Measurements from ENCODE around the gene IDH2. TPM values are rescaled to one million over a fixed set of nuclear protein-coding genes. Genes with fewer than 3 reads are reported as not detected.

The IDH2 gene
- total RNA-seq, 1 experiment from 2014 or later, result 48.1 TPM

DNA sequence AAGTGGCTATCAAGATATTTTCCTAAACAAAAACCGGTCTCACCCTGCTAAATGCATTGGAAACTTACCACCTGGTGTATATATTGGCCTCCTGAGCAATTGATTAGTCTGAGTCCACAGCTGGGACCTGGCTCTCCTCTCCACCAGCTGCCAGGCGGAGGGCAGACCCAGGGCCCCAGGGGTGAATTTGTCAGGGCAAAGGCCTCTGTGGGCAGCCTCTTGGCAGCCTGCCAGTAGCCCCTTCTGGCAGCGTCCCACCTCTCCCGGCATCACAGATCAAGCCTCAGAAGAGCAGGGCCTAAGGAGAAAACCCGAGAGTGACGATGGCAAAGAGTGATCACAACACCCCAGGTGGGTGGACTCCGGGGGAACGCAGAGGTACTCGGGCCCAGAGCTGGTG is 43.0 kb upstream of the IDH2 start:
- H3K27ac ChIP-seq (ENCODE audit: low read depth, low read length), result no peak overlapping the region
- ATAC-seq, result no peak
- intact Hi-C loops (cut with micrococcal nuclease), result loop anchor here (10.0 kb wide), 1 partner anchor 340 kb away; no protein-coding TSS in a partner anchor

DNA sequence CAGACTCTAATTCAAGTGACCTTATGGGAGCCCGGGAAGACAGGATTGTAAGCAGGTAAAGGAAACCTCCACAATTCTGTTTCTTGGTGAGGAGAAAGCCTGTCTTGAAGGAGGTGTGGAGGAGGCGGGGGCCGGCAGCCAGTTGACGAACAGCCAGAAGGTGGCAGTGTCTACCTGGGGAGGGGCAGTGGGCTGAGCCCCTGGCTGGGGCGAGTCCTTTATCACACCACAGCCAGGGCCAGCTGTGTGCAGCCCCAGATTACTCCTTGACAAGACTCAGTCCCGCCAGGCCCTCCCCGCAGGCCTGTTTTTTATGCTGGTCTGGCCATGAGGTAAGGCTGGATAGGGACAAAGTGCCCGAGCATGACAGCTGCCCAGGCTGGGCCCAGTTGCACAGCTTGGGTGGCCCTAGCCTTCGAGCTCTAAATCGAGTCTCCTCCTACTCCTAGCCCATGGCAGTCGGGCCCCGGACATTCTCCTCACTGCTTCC is 40.9 kb upstream of the IDH2 start:
- no peak overlapping the region for H3K9ac ChIP-seq (ENCODE audit: low read length)
- CTCF ChIA-PET, result interaction anchor here (0.6 to 2.7 kb wide), 12 partner anchors 9 to 339 kb away, joined by 3 to 19 read pairs (median 4); partner anchors contain the start of genes CIB1 and GDPGP1
- H3K36me3 ChIP-seq (ENCODE audit: control insufficient read depth in 1 of 2, insufficient read depth in 2 of 2, low read length in 2 of 2), result no peaks in the 10 kb centered on the region
- intact Hi-C loops (cut with micrococcal nuclease), result loop anchor here (1.0 to 10.0 kb wide), 2 partner anchors 78 to 342 kb away; no protein-coding TSS in a partner anchor
- no TSS peak for BruUV-seq (replicated peaks)
- no peaks in the 10 kb centered on the region for H3K9me2 ChIP-seq (ENCODE audit: insufficient read depth)
- H3K4me3 ChIP-seq (replicated peaks in 1 of 2; ENCODE audit: low read depth in 1 of 2, low read length in 2 of 2), result no peak overlapping the region
- TF ChIP-seq SRF (IDR thresholded peaks at IDR 0.05; ENCODE audit: low read depth) (no peak), YY1 (IDR thresholded peaks at IDR 0.05; ENCODE audit: extremely low read depth, insufficient replicate concordance, low read depth, low read length) (no peak), RAD21 (IDR thresholded peaks at IDR 0.05; ENCODE audit: low read depth) (peak; percentile 96), SP1 (IDR thresholded peaks at IDR 0.05; ENCODE audit: low read depth) (no peak)
- TF ChIP-seq, protein P1, sequence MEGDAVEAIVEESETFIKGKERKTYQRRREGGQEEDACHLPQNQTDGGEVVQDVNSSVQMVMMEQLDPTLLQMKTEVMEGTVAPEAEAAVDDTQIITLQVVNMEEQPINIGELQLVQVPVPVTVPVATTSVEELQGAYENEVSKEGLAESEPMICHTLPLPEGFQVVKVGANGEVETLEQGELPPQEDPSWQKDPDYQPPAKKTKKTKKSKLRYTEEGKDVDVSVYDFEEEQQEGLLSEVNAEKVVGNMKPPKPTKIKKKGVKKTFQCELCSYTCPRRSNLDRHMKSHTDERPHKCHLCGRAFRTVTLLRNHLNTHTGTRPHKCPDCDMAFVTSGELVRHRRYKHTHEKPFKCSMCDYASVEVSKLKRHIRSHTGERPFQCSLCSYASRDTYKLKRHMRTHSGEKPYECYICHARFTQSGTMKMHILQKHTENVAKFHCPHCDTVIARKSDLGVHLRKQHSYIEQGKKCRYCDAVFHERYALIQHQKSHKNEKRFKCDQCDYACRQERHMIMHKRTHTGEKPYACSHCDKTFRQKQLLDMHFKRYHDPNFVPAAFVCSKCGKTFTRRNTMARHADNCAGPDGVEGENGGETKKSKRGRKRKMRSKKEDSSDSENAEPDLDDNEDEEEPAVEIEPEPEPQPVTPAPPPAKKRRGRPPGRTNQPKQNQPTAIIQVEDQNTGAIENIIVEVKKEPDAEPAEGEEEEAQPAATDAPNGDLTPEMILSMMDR (IDR thresholded peaks at IDR 0.05 in 2 of 3, conservative IDR thresholded peaks at IDR 0.05 in 1 of 3; ENCODE audit: borderline replicate concordance in 1 of 3, insufficient read depth in 1 of 3, low read depth in 2 of 3, low read length in 2 of 3), result peak; percentile 87 to 92 (median 88)
- peak overlapping the region; percentile 48 for H2AFZ ChIP-seq (ENCODE audit: low read depth, low read length, poor library complexity, severe bottlenecking)
- H4K20me1 ChIP-seq (ENCODE audit: insufficient read depth), result no peaks in the 10 kb centered on the region
- no peaks in the 10 kb centered on the region for H3K27me3 ChIP-seq (ENCODE audit: insufficient read depth, low read length)
- ATAC-seq (peak; percentile 99), DNase-seq (ENCODE audit: low read depth, low spot score) (peak; percentile 57)
- peaks cover 0 to 7% of the 10 kb centered on the region in 2 experiments; a peak in 3 of 4 replicates for H3K4me1 ChIP-seq (ENCODE audit: control insufficient read depth in 1 of 2, insufficient read depth in 2 of 2, low read length in 2 of 2)
- H3K27ac ChIP-seq (ENCODE audit: low read depth, low read length), result no peak overlapping the region; the same call in 1 of the 2 replicates
- H3K4me2 ChIP-seq (ENCODE audit: low read length), result peak overlapping the region; percentile 43
- H3K79me2 ChIP-seq (ENCODE audit: insufficient read depth, low read length), result no peaks in the 10 kb centered on the region
- POLR2A ChIA-PET, result no interaction called here
- H3K9me3 ChIP-seq (ENCODE audit: control insufficient read depth in 1 of 2, insufficient read depth in 1 of 2, low read depth in 1 of 2, low read length in 2 of 2), result no peaks in the 10 kb centered on the region
- RAD21 ChIA-PET (ENCODE audit: low non-redundant PET in 1 of 2, low total read pairs in 2 of 2, uncharacterized antibody in 2 of 2, unreplicated experiment in 2 of 2), result interaction anchor here (0.8 to 1.4 kb wide), 4 partner anchors 78 to 150 kb away, joined by 3 to 6 read pairs (median 3); no protein-coding TSS in a partner anchor

More for the DNA sequence above, 43.0 kb upstream of the IDH2 start:
- H3K9ac ChIP-seq (ENCODE audit: low read length), result no peak overlapping the region
- no peaks in the 10 kb centered on the region for H3K27me3 ChIP-seq (ENCODE audit: insufficient read depth, low read length)
- ChIA-PET RAD21 (ENCODE audit: low non-redundant PET in 1 of 2, low total read pairs in 2 of 2, uncharacterized antibody in 2 of 2, unreplicated experiment in 2 of 2) (no interaction called here), CTCF (interaction anchor here (1.0 to 1.4 kb wide), 2 partner anchors 88 to 148 kb away, joined by 3 read pairs; partner anchors contain the start of gene CIB1), POLR2A (interaction anchor here (1.4 kb wide), 1 partner anchor 88 kb away, joined by 4 read pairs; the partner anchor contains the start of gene CIB1)
- H2AFZ ChIP-seq (ENCODE audit: low read depth, low read length, poor library complexity, severe bottlenecking), result no peak overlapping the region
- H3K4me3 ChIP-seq (replicated peaks in 1 of 2; ENCODE audit: low read depth in 1 of 2, low read length in 2 of 2), result no peak overlapping the region
- no peak for TF ChIP-seq JUND (IDR thresholded peaks at IDR 0.05)
- H3K9me2 ChIP-seq (ENCODE audit: insufficient read depth), result no peaks in the 10 kb centered on the region
- H3K4me2 ChIP-seq (ENCODE audit: low read length), result no peak overlapping the region
- no peaks in the 10 kb centered on the region for H3K9me3 ChIP-seq (ENCODE audit: control insufficient read depth in 1 of 2, insufficient read depth in 1 of 2, low read depth in 1 of 2, low read length in 2 of 2)
- DNase-seq (ENCODE audit: low read depth, low spot score), result no peak
- no peaks in the 10 kb centered on the region for H3K36me3 ChIP-seq (ENCODE audit: control insufficient read depth in 1 of 2, insufficient read depth in 2 of 2, low read length in 2 of 2)
- peaks cover 0 to 7% of the 10 kb centered on the region in 2 experiments; a peak in 3 of 4 replicates for H3K4me1 ChIP-seq (ENCODE audit: control insufficient read depth in 1 of 2, insufficient read depth in 2 of 2, low read length in 2 of 2)
- no TSS peak for BruUV-seq (replicated peaks)
- H4K20me1 ChIP-seq (ENCODE audit: insufficient read depth), result no peaks in the 10 kb centered on the region
- no peaks in the 10 kb centered on the region for H3K79me2 ChIP-seq (ENCODE audit: insufficient read depth, low read length)
